ENCODE data around the gene ASCC3.

- TF ChIP-seq USF2 (IDR thresholded peaks at IDR 0.05) (no peak), CTCF (IDR thresholded peaks at IDR 0.05) (no peak), RCOR1 (IDR thresholded peaks at IDR 0.05; ENCODE audit: low read depth, low read length) (no peak), POLR2A (IDR thresholded peaks at IDR 0.05; ENCODE audit: low read length) (no peak), CEBPB (IDR thresholded peaks at IDR 0.05) (no peak), JUN (IDR thresholded peaks at IDR 0.05) (no peak)
These were observed 203.9 kb downstream of the ASCC3 start for GRCh38 chr6:100677240-100677639.
